ENCODE measurements around the gene ATP5F1B. TPM values are rescaled to one million over a fixed set of nuclear protein-coding genes. Genes with fewer than 3 reads are reported as not detected.
A peak's percentile ranks its signal among the peaks of the same experiment; 100 is the strongest.

Gene ATP5F1B
- total RNA-seq, 1 donor from 2014 or later, result 735 TPM

- peak; percentile 82 for DNase-seq
- H3K9me3 Mint-ChIP-seq (ENCODE audit: unreplicated experiment), result peaks cover 10% of the 10 kb centered on the region
- H3K4me3 Mint-ChIP-seq (ENCODE audit: unreplicated experiment), result peak overlapping the region; percentile 94
- no peaks in the 10 kb centered on the region for H3K36me3 Mint-ChIP-seq (ENCODE audit: unreplicated experiment)
- TF ChIP-seq, protein P1, sequence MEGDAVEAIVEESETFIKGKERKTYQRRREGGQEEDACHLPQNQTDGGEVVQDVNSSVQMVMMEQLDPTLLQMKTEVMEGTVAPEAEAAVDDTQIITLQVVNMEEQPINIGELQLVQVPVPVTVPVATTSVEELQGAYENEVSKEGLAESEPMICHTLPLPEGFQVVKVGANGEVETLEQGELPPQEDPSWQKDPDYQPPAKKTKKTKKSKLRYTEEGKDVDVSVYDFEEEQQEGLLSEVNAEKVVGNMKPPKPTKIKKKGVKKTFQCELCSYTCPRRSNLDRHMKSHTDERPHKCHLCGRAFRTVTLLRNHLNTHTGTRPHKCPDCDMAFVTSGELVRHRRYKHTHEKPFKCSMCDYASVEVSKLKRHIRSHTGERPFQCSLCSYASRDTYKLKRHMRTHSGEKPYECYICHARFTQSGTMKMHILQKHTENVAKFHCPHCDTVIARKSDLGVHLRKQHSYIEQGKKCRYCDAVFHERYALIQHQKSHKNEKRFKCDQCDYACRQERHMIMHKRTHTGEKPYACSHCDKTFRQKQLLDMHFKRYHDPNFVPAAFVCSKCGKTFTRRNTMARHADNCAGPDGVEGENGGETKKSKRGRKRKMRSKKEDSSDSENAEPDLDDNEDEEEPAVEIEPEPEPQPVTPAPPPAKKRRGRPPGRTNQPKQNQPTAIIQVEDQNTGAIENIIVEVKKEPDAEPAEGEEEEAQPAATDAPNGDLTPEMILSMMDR (IDR thresholded peaks at IDR 0.05; ENCODE audit: partially characterized antibody, unreplicated experiment), result no peak
- H3K4me1 Mint-ChIP-seq (ENCODE audit: low read depth, unreplicated experiment), result peaks cover 34% of the 10 kb centered on the region
- peak overlapping the region; percentile 97 for H3K27ac Mint-ChIP-seq (ENCODE audit: unreplicated experiment)
- peaks cover 25% of the 10 kb centered on the region for H3K27me3 Mint-ChIP-seq (ENCODE audit: unreplicated experiment)
Measured at GRCh38 chr12:56635806-56636674, 9.7 kb downstream of the ATP5F1B start.

- TF ChIP-seq, protein P1 (IDR thresholded peaks at IDR 0.05; ENCODE audit: partially characterized antibody, unreplicated experiment), result no peak
- Mint-ChIP-seq H3K27ac (ENCODE audit: unreplicated experiment) (peak overlapping the region; percentile 97), H3K9me3 (ENCODE audit: unreplicated experiment) (peaks cover 10% of the 10 kb centered on the region), H3K36me3 (ENCODE audit: unreplicated experiment) (no peaks in the 10 kb centered on the region), H3K27me3 (ENCODE audit: unreplicated experiment) (peaks cover 32% of the 10 kb centered on the region), H3K4me1 (ENCODE audit: low read depth, unreplicated experiment) (peaks cover 36% of the 10 kb centered on the region), H3K4me3 (ENCODE audit: unreplicated experiment) (peak overlapping the region; percentile 98)
- peak; percentile 71 for DNase-seq
Measured at GRCh38 chr12:56634837-56635791, 10.7 kb downstream of the ATP5F1B start.

GRCh38 chr12:56634242-56634836, 11.4 kb downstream of the ATP5F1B start:
- no peaks in the 10 kb centered on the region for H3K36me3 Mint-ChIP-seq (ENCODE audit: unreplicated experiment)
- peak overlapping the region; percentile 98 for H3K4me3 Mint-ChIP-seq (ENCODE audit: unreplicated experiment)
- peaks cover 11% of the 10 kb centered on the region for H3K9me3 Mint-ChIP-seq (ENCODE audit: unreplicated experiment)
- peaks cover 30% of the 10 kb centered on the region for H3K27me3 Mint-ChIP-seq (ENCODE audit: unreplicated experiment)
- peak overlapping the region; percentile 95 for H3K27ac Mint-ChIP-seq (ENCODE audit: unreplicated experiment)
- TF ChIP-seq, protein P1 (IDR thresholded peaks at IDR 0.05; ENCODE audit: partially characterized antibody, unreplicated experiment), result no peak
- H3K4me1 Mint-ChIP-seq (ENCODE audit: low read depth, unreplicated experiment), result peaks cover 36% of the 10 kb centered on the region
- DNase-seq, result peak; percentile 36

DNA sequence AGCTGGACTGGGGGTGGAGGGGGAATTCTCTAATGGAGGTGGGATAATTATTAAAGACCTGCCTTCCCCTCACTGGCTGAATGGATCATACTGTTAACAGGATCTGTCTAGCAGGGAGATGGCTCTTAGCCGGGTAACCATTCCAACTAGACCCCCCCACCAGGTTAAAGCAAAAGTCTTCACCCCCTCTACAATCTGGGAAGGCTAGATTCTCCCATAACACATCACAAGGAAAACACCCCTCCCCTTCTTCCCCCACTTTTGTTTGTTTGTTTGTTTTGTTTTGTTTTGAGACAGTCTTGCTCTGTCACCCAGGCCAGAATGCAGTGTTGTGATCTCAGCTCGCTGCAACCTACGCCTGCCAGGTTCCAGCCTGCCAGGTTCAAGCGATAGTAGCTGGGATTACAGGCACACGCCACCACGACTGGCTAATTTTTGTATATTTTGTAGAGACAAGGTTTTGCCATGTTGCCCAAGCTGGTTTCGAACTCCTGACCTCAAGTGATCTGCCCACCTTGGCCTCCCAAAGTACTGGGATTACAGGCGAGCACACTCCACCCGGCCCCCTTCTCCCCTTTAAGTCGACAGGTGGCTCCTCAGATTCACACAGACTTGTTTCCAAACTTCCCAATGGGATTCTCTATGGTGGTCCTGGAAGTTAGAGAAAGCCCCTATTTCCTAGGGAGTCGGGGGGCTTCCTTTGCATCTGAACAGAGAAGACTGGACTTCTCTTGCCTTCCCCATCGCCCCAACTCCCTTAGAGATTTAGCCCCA, 12.1 kb downstream of the ATP5F1B start:
- peak; percentile 23 for DNase-seq
- H3K27me3 Mint-ChIP-seq (ENCODE audit: unreplicated experiment), result peaks cover 27% of the 10 kb centered on the region
- TF ChIP-seq, protein P1 (IDR thresholded peaks at IDR 0.05; ENCODE audit: partially characterized antibody, unreplicated experiment), result no peak
- H3K4me3 Mint-ChIP-seq (ENCODE audit: unreplicated experiment), result peak overlapping the region; percentile 98
- peak overlapping the region; percentile 95 for H3K27ac Mint-ChIP-seq (ENCODE audit: unreplicated experiment)
- H3K9me3 Mint-ChIP-seq (ENCODE audit: unreplicated experiment), result peaks cover 14% of the 10 kb centered on the region
- peaks cover 36% of the 10 kb centered on the region for H3K4me1 Mint-ChIP-seq (ENCODE audit: low read depth, unreplicated experiment)
- no peaks in the 10 kb centered on the region for H3K36me3 Mint-ChIP-seq (ENCODE audit: unreplicated experiment)
